Natural killer cell (primary cell): Measurements from ENCODE around the gene EFCC1. TPM values are rescaled to one million over a fixed set of nuclear protein-coding genes. Genes with fewer than 3 reads are reported as not detected.
"Not testable (repeated sequence)": the region's sequence is repeated elsewhere in the genome, so short reads cannot be mapped to it uniquely, and the experiment has no call there.

ENCODE experiments used
- ATAC-seq, 3 donors: fragments of 150-1000 bp in 2 of 3; fragments of 200-7000 bp in 1 of 3; cut with Tn5 transposase; 1 replicate in 1 of 3; 2 replicates in 2 of 3; pipeline ENCODE4 v1.10.0; 2021; ENCODE audit warnings: mild to moderate bottlenecking in 2 of 3, moderate library complexity in 2 of 3
- DNase-seq, 2 donors: peaks; one replicate each; pipeline versions ENCODE4 v3.0.0 to v3.0.0-alpha.2; 2013 to 2021; ENCODE audit warnings: mixed read lengths in 1 of 2
- H3K27ac ChIP-seq: one replicate; pipeline ENCODE4 v1.5.1; 2013; ENCODE audit warnings: mild to moderate bottlenecking, low read length
- H3K27me3 ChIP-seq: one replicate; pipeline ENCODE4 v1.6.1; 2013; ENCODE audit warnings: low read length; ENCODE audit not compliant: control insufficient read depth, insufficient read depth
- H3K36me3 ChIP-seq: one replicate; pipeline ENCODE4 v1.6.1; 2013; ENCODE audit warnings: low read length; ENCODE audit not compliant: control insufficient read depth, insufficient read depth
- H3K4me1 ChIP-seq: one replicate; pipeline ENCODE4 v1.6.1; 2013; ENCODE audit warnings: low read length; ENCODE audit not compliant: control insufficient read depth, insufficient read depth
- H3K4me3 ChIP-seq: one replicate; pipeline ENCODE4 v1.5.1; 2013; ENCODE audit warnings: low read length
- H3K9me3 ChIP-seq: one replicate; pipeline ENCODE4 v1.6.1; 2013; ENCODE audit warnings: low read length; ENCODE audit not compliant: control insufficient read depth, insufficient read depth
- H3K27ac Mint-ChIP-seq, 2 donors: one replicate each; pipeline ENCODE4 v1.8.0; 2022; ENCODE audit warnings: mild to moderate bottlenecking in 2 of 2, mixed read lengths in 2 of 2, moderate library complexity in 1 of 2
- H3K27me3 Mint-ChIP-seq, 2 donors: one replicate each; pipeline ENCODE4 v1.8.0; 2022; ENCODE audit warnings: low read depth in 2 of 2, mixed read lengths in 2 of 2
- H3K36me3 Mint-ChIP-seq: one replicate; pipeline ENCODE4 v1.8.0; 2022; ENCODE audit warnings: mixed read lengths
- H3K4me1 Mint-ChIP-seq, 2 donors: one replicate each; pipeline ENCODE4 v1.8.0; 2022; ENCODE audit warnings: mixed read lengths in 2 of 2
- H3K4me3 Mint-ChIP-seq: one replicate; pipeline ENCODE4 v1.8.0; 2022; ENCODE audit warnings: mild to moderate bottlenecking, moderate library complexity, mixed read lengths
- H3K9me3 Mint-ChIP-seq, 2 donors: one replicate each; pipeline ENCODE4 v1.8.0; 2022; ENCODE audit warnings: mixed read lengths in 2 of 2
- WGBS: methylation state at CpG from one replicate; pipeline ENCODE4 v1.1.7; 2013; ENCODE audit warnings: missing lambda C conversion rate; ENCODE audit not compliant: insufficient coverage; 5-methylcytosine and 5-hydroxymethylcytosine counted together
- intact Hi-C: fragments of 100-400 bp; cut with micrococcal nuclease; formaldehyde crosslinking; loops from one replicate; pipeline ENCODE4 v1.14.2; 2022
- total RNA-seq, 4 donors: library from RNA; stranded (reverse); fragments of 120-200 nt in 1 of 4; gene quantifications; one replicate each; pipeline versions ENCODE4 v1.2.3 to v1.2.4, GENCODE V29; 2013 to 2022
- TF ChIP-seq, protein P1 (sequence below): fragments of 200-600 bp; IDR thresholded peaks from one replicate; pipeline ENCODE4 v1.8.0; 2022; ENCODE audit warnings: antibody characterized with exemption

EFCC1 gene
- total RNA-seq, 3 donors from 2014 or later (not counting 1 experiment from before 2014, with no cell fraction given): 0.28 to 0.70 TPM; not detected in 1

DNA sequence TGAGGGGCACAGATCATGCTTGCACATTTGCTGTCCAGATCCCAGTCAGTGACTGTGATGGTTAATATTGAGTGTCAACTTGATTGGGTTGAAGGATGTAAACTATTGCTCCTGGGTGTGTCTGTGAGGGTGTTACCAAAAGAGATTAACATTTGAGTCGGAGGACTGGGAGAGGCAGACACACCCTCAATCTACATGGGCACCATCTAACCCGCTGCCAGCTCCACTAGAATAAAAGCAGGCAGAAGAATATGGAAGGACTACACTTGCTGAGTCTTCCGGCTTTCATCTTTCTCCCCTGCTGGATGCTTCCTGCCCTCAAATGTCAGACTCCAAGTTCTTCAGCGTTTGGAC lies 64.6 kb downstream of the EFCC1 start:
- Mint-ChIP-seq H3K4me3 (peak overlapping the region; percentile 0), H3K9me3 (no peaks in the 10 kb centered on the region), H3K36me3 (no peaks in the 10 kb centered on the region), H3K27me3 (no peaks in the 10 kb centered on the region), H3K4me1 (peaks cover 25 to 37% of the 10 kb centered on the region in 2 donors), H3K27ac (peak overlapping the region in 1 of 2 donors; percentile 17)
- ATAC-seq (no peak), DNase-seq (no peak)
- Histone ChIP-seq H3K9me3 (peaks cover 2% of the 10 kb centered on the region), H3K4me1 (peaks cover 33% of the 10 kb centered on the region), H3K4me3 (no peak overlapping the region), H3K27me3 (no peaks in the 10 kb centered on the region), H3K27ac (no peak overlapping the region), H3K36me3 (no peaks in the 10 kb centered on the region)
- 90% methylated on average over 4 of the region's 4 CpGs for WGBS
- intact Hi-C loops: loop anchor here (5.0 kb wide), 1 partner anchor 38 kb away; no protein-coding TSS in a partner anchor
- TF ChIP-seq, protein P1, sequence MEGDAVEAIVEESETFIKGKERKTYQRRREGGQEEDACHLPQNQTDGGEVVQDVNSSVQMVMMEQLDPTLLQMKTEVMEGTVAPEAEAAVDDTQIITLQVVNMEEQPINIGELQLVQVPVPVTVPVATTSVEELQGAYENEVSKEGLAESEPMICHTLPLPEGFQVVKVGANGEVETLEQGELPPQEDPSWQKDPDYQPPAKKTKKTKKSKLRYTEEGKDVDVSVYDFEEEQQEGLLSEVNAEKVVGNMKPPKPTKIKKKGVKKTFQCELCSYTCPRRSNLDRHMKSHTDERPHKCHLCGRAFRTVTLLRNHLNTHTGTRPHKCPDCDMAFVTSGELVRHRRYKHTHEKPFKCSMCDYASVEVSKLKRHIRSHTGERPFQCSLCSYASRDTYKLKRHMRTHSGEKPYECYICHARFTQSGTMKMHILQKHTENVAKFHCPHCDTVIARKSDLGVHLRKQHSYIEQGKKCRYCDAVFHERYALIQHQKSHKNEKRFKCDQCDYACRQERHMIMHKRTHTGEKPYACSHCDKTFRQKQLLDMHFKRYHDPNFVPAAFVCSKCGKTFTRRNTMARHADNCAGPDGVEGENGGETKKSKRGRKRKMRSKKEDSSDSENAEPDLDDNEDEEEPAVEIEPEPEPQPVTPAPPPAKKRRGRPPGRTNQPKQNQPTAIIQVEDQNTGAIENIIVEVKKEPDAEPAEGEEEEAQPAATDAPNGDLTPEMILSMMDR: no peak

DNA sequence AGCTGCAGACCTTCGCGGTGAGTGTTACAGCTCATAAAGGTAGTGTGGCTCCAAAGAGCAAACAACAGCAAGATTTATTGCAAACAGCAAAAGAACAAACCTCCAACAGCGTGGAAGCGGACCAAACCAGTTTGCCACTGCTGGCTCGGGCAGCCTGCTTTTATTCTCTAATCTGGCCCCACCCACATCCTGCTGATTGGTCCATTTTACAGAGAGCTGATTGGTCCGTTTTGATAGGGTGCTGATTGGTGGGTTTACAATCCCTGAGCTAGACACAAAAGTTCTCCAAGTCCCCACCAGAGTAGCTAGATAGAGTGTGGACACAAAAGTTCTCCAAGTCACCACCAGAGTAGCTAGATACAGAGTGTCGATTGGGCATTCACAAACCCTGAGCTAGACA lies 66.6 kb downstream of the EFCC1 start:
- not testable (repeated sequence) for ATAC-seq, H3K27ac ChIP-seq, H3K27me3 Mint-ChIP-seq, H3K9me3 Mint-ChIP-seq, H3K4me3 ChIP-seq, H3K36me3 Mint-ChIP-seq, H3K36me3 ChIP-seq, H3K27me3 ChIP-seq, H3K9me3 ChIP-seq
- peak overlapping the region; percentile 55 for H3K4me3 Mint-ChIP-seq
- H3K4me1 Mint-ChIP-seq: peaks cover 28 to 39% of the 10 kb centered on the region in 2 donors
- H3K4me1 ChIP-seq: peaks cover 46% of the 10 kb centered on the region
- H3K27ac Mint-ChIP-seq: peak overlapping the region; percentile 7 to 94
- DNase-seq: peak in 1 of 2 donors; percentile 24
- WGBS: 93% methylated on average over 7 of the region's 7 CpGs
- intact Hi-C loops: loop anchor here (5.0 kb wide), 1 partner anchor 40 kb away; no protein-coding TSS in a partner anchor

- Mint-ChIP-seq H3K27me3 (no peaks in the 10 kb centered on the region), H3K4me3 (peak overlapping the region; percentile 55), H3K4me1 (peaks cover 28 to 39% of the 10 kb centered on the region in 2 donors), H3K27ac (peak overlapping the region; percentile 91 to 94), H3K9me3 (no peaks in the 10 kb centered on the region), H3K36me3 (no peaks in the 10 kb centered on the region)
- DNase-seq: no peak
- Histone ChIP-seq H3K4me3 (peak overlapping the region; percentile 23), H3K27me3 (no peaks in the 10 kb centered on the region), H3K36me3 (no peaks in the 10 kb centered on the region), H3K4me1 (peaks cover 46% of the 10 kb centered on the region), H3K27ac (peak overlapping the region; percentile 63), H3K9me3 (peaks cover 2% of the 10 kb centered on the region)
- TF ChIP-seq, protein P1: no peak
- 10% methylated on average over 42 of the region's 44 CpGs for WGBS
- intact Hi-C loops: loop anchor here (5.0 kb wide), 1 partner anchor 41 kb away; no protein-coding TSS in a partner anchor
- ATAC-seq: peak; percentile 33 to 48 (median 46)
These were observed 67.3 kb downstream of the EFCC1 start for GRCh38 chr3:129068291-129068886.

DNA sequence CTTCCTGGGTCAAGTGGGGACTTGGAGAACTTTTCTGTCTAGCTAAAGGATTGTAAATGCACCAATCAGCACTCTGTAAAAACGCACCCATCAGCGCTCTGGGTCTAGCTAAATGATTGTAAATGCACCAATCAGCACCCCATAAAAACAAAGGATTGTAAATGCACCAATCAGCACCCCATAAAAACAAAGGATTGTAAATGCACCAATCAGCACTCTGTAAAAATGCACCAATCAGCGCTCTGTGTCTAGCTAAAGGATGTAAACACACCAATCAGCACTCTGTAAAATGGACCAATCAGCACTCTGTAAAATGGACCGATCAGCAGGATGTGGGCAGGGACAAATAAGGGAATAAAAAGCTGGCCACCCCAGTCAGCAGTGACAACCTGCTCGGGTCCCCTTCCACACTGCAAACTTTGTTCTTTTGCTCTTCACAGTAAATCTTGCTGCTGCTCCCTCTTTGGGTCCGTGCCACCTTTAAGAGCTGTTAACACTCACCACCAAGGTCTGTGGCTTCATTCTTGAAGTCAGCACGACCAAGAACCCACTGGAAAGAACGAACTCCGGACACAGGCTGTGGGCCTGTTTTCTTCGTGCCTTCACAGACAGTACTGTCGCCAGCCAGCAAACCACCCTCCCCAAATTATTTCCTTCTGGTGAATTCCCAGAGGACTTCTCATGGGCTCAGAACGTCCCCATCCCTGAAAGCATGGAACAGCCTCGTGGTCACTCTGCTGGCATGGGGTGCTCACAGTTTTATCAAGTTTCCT lies 68.4 kb downstream of the EFCC1 start:
- intact Hi-C loops: loop anchor here (1.0 to 5.0 kb wide), 2 partner anchors 42 to 51 kb away; no protein-coding TSS in a partner anchor
- H3K9me3 ChIP-seq, H3K9me3 Mint-ChIP-seq, H3K4me3 ChIP-seq, H3K36me3 Mint-ChIP-seq, H3K36me3 ChIP-seq, H3K27me3 ChIP-seq, DNase-seq, H3K27me3 Mint-ChIP-seq: not testable (repeated sequence)
- Mint-ChIP-seq H3K4me3 (peak overlapping the region; percentile 55), H3K27ac (peak overlapping the region; percentile 91 to 94), H3K4me1 (peaks cover 28 to 39% of the 10 kb centered on the region in 2 donors)
- ATAC-seq: peak; percentile 22 to 52 (median 35)
- Histone ChIP-seq H3K27ac (peak overlapping the region; percentile 42), H3K4me1 (peaks cover 46% of the 10 kb centered on the region)
- 49% methylated on average over 13 of the region's 13 CpGs for WGBS
